Lower lobe of right lung (tissue), 2 donors: ENCODE results near the gene BPIFB1. TPM values are rescaled to one million over a fixed set of nuclear protein-coding genes. Genes with fewer than 3 reads are reported as not detected.

ENCODE experiments used
- ATAC-seq, 2 donors: fragments of 200-7000 bp; cut with Tn5 transposase; one replicate each; pipeline ENCODE4 v1.9.1; 2020 to 2022; ENCODE audit warnings: mild to moderate bottlenecking in 2 of 2, moderate library complexity in 2 of 2
- DNase-seq: peaks from one replicate; pipeline ENCODE4 v3.0.0-alpha.2; 2020
- H3K27ac ChIP-seq: fragments of 200-600 bp; one replicate; pipeline ENCODE4 v1.8.0; 2022
- H3K27me3 ChIP-seq: fragments of 200-600 bp; one replicate; pipeline ENCODE4 v1.8.0; 2022; ENCODE audit warnings: low read depth
- H3K36me3 ChIP-seq: fragments of 200-600 bp; one replicate; pipeline ENCODE4 v1.8.0; 2022; ENCODE audit warnings: mild to moderate bottlenecking
- H3K4me1 ChIP-seq: fragments of 200-600 bp; one replicate; pipeline ENCODE4 v1.8.0; 2022
- H3K4me3 ChIP-seq: fragments of 200-600 bp; one replicate; pipeline ENCODE4 v1.8.0; 2022; ENCODE audit warnings: mild to moderate bottlenecking
- H3K9me3 ChIP-seq: fragments of 200-600 bp; one replicate; pipeline ENCODE4 v1.8.0; 2022
- CTCF ChIP-seq: fragments of 200-600 bp; IDR thresholded peaks from one replicate; pipeline ENCODE4 v1.8.0; 2022; ENCODE audit warnings: antibody characterized with exemption, mild to moderate bottlenecking
- intact Hi-C: fragments of 100-400 bp; cut with DNase I; formaldehyde crosslinking; loops from one replicate; pipeline ENCODE4 v1.11.0; 2022
- long read RNA-seq: library from polyadenylated mRNA; unstranded; transcript quantifications from one replicate; pipeline ENCODE4 v2.0.0, GENCODE V29; 2021
- total RNA-seq: library from RNA; stranded (reverse); fragmentation: NEBNext Ultra II Directional; extraction: Animal tissue kit (Norgen Biotek cat#: 25700); gene quantifications from one replicate; pipeline ENCODE4 v1.2.1, GENCODE V29; 2021
- donor health status: DM: no; HTN: yes; CAD: no; lungs with severe emphysema.

The BPIFB1 gene
- 263 TPM for total RNA-seq
- long read RNA-seq, transcript BPIFB1-201 (16 exons, 1,727 nt): major isoform, 1,086 of 1,261 reads
- long read RNA-seq, partial matches to known transcripts: 123 of 1,261 reads
- long read RNA-seq, other reads (novel, unspliced or antisense): 52 of 1,261 reads

GRCh38 chr20:33282991-33283555, at the start of gene BPIFB1:
Gene BPIFB1, plus strand, starts transcription at chr20:33283214. Its CDS starts 2,860 bp downstream, at chr20:33286074.
- H3K4me1 ChIP-seq: no peaks in the 10 kb centered on the region
- H3K36me3 ChIP-seq: no peaks in the 10 kb centered on the region
- DNase-seq (no peak), ATAC-seq (no peak)
- peaks cover 3% of the 10 kb centered on the region for H3K27me3 ChIP-seq
- H3K4me3 ChIP-seq: no peak within 1 kb of the TSS
- no peaks in the 10 kb centered on the region for H3K9me3 ChIP-seq
- no peak for TF ChIP-seq CTCF
- intact Hi-C loops: no loop called here
- no peak within 1 kb of the TSS for H3K27ac ChIP-seq

GRCh38 chr20:33234050-33234449, 49.0 kb upstream of the BPIFB1 start:
- H3K9me3 ChIP-seq: no peaks in the 10 kb centered on the region
- H3K36me3 ChIP-seq: no peaks in the 10 kb centered on the region
- H3K27ac ChIP-seq: no peak overlapping the region
- H3K4me1 ChIP-seq: no peaks in the 10 kb centered on the region
- DNase-seq: no peak
- H3K4me3 ChIP-seq: no peak overlapping the region
- TF ChIP-seq CTCF: no peak
- no peaks in the 10 kb centered on the region for H3K27me3 ChIP-seq
- ATAC-seq: no peak
- intact Hi-C loops: no loop called here

- TF ChIP-seq CTCF: no peak
- no peaks in the 10 kb centered on the region for H3K9me3 ChIP-seq
- intact Hi-C loops: no loop called here
- H3K27ac ChIP-seq: no peak within 1 kb of the TSS
- H3K4me1 ChIP-seq: no peaks in the 10 kb centered on the region
- H3K36me3 ChIP-seq: no peaks in the 10 kb centered on the region
- ATAC-seq (no peak), DNase-seq (no peak)
- no peak within 1 kb of the TSS for H3K4me3 ChIP-seq
- no peaks in the 10 kb centered on the region for H3K27me3 ChIP-seq
Measured at GRCh38 chr20:33235696-33236095, 47.3 kb upstream of the BPIFB1 start, which contains the start of gene BPIFA1. Gene BPIFA1, plus strand, starts transcription at chr20:33235996. Its CDS starts 1,716 bp downstream, at chr20:33237712.

- H3K9me3 ChIP-seq: no peaks in the 10 kb centered on the region
- intact Hi-C loops: no loop called here
- H3K4me1 ChIP-seq: no peaks in the 10 kb centered on the region
- no peak overlapping the region for H3K4me3 ChIP-seq
- H3K27ac ChIP-seq: no peak overlapping the region
- TF ChIP-seq CTCF: no peak
- ATAC-seq: no peak
- no peaks in the 10 kb centered on the region for H3K36me3 ChIP-seq
- DNase-seq: no peak
- H3K27me3 ChIP-seq: no peaks in the 10 kb centered on the region
Measured at GRCh38 chr20:33236351-33236750, 46.7 kb upstream of the BPIFB1 start.

GRCh38 chr20:33237989-33238388, 45.0 kb upstream of the BPIFB1 start:
- H3K36me3 ChIP-seq: no peaks in the 10 kb centered on the region
- DNase-seq: no peak
- no peak for TF ChIP-seq CTCF
- no peaks in the 10 kb centered on the region for H3K9me3 ChIP-seq
- H3K4me1 ChIP-seq: no peaks in the 10 kb centered on the region
- H3K27me3 ChIP-seq: no peaks in the 10 kb centered on the region
- no peak overlapping the region for H3K27ac ChIP-seq
- no peak overlapping the region for H3K4me3 ChIP-seq
- no peak for ATAC-seq
- intact Hi-C loops: no loop called here
